Measurements from ENCODE around the gene XRCC6. TPM values are rescaled to one million over a fixed set of nuclear protein-coding genes. Genes with fewer than 3 reads are reported as not detected.

The XRCC6 gene
- total RNA-seq, 1 experiment from 2014 or later = 588 TPM

DNA sequence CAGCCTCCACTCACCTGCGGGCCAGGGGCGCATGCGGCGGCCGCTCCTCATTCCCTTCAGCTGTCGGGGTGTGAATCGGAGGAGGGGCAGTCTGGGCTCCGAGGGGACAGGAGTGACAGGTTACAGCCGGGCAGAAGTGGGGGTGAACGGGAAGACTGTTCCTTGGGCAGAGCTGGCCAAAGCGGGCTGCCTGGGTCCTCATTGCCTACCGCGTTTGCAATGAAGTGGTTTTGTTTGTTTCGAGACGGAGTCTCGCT lies 78.9 kb downstream of the XRCC6 start:
- TF ChIP-seq CEBPB (IDR thresholded peaks at IDR 0.05; ENCODE audit: low read depth) = no peak
- TF ChIP-seq ATF3 (IDR thresholded peaks at IDR 0.05) = no peak
- TF ChIP-seq ZNF274 (IDR thresholded peaks at IDR 0.05; ENCODE audit: low read depth, low read length) = no peak
- no peak for TF ChIP-seq EZH2phosphoT487 (IDR thresholded peaks at IDR 0.05; ENCODE audit: borderline replicate concordance)
- TF ChIP-seq EZH2 (IDR thresholded peaks at IDR 0.05) = no peak
- TF ChIP-seq CBX3 (IDR thresholded peaks at IDR 0.05; ENCODE audit: low read depth) = no peak
- TF ChIP-seq FOSL1 (IDR thresholded peaks at IDR 0.05; ENCODE audit: low read depth) = no peak
- TF ChIP-seq, protein P1, sequence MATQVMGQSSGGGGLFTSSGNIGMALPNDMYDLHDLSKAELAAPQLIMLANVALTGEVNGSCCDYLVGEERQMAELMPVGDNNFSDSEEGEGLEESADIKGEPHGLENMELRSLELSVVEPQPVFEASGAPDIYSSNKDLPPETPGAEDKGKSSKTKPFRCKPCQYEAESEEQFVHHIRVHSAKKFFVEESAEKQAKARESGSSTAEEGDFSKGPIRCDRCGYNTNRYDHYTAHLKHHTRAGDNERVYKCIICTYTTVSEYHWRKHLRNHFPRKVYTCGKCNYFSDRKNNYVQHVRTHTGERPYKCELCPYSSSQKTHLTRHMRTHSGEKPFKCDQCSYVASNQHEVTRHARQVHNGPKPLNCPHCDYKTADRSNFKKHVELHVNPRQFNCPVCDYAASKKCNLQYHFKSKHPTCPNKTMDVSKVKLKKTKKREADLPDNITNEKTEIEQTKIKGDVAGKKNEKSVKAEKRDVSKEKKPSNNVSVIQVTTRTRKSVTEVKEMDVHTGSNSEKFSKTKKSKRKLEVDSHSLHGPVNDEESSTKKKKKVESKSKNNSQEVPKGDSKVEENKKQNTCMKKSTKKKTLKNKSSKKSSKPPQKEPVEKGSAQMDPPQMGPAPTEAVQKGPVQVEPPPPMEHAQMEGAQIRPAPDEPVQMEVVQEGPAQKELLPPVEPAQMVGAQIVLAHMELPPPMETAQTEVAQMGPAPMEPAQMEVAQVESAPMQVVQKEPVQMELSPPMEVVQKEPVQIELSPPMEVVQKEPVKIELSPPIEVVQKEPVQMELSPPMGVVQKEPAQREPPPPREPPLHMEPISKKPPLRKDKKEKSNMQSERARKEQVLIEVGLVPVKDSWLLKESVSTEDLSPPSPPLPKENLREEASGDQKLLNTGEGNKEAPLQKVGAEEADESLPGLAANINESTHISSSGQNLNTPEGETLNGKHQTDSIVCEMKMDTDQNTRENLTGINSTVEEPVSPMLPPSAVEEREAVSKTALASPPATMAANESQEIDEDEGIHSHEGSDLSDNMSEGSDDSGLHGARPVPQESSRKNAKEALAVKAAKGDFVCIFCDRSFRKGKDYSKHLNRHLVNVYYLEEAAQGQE (IDR thresholded peaks at IDR 0.05; ENCODE audit: low read depth) = no peak
- TF ChIP-seq, protein P2, sequence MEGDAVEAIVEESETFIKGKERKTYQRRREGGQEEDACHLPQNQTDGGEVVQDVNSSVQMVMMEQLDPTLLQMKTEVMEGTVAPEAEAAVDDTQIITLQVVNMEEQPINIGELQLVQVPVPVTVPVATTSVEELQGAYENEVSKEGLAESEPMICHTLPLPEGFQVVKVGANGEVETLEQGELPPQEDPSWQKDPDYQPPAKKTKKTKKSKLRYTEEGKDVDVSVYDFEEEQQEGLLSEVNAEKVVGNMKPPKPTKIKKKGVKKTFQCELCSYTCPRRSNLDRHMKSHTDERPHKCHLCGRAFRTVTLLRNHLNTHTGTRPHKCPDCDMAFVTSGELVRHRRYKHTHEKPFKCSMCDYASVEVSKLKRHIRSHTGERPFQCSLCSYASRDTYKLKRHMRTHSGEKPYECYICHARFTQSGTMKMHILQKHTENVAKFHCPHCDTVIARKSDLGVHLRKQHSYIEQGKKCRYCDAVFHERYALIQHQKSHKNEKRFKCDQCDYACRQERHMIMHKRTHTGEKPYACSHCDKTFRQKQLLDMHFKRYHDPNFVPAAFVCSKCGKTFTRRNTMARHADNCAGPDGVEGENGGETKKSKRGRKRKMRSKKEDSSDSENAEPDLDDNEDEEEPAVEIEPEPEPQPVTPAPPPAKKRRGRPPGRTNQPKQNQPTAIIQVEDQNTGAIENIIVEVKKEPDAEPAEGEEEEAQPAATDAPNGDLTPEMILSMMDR (IDR thresholded peaks at IDR 0.05 in 2 of 3, conservative IDR thresholded peaks at IDR 0.05 in 1 of 3; ENCODE audit: borderline replicate concordance in 1 of 3, insufficient read depth in 1 of 3, low read depth in 2 of 3, low read length in 2 of 3) = no peak
- TF ChIP-seq JUND (IDR thresholded peaks at IDR 0.05) = no peak
- TF ChIP-seq, protein P3, sequence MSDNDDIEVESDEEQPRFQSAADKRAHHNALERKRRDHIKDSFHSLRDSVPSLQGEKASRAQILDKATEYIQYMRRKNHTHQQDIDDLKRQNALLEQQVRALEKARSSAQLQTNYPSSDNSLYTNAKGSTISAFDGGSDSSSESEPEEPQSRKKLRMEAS (IDR thresholded peaks at IDR 0.05) = no peak
- TF ChIP-seq, protein P4, sequence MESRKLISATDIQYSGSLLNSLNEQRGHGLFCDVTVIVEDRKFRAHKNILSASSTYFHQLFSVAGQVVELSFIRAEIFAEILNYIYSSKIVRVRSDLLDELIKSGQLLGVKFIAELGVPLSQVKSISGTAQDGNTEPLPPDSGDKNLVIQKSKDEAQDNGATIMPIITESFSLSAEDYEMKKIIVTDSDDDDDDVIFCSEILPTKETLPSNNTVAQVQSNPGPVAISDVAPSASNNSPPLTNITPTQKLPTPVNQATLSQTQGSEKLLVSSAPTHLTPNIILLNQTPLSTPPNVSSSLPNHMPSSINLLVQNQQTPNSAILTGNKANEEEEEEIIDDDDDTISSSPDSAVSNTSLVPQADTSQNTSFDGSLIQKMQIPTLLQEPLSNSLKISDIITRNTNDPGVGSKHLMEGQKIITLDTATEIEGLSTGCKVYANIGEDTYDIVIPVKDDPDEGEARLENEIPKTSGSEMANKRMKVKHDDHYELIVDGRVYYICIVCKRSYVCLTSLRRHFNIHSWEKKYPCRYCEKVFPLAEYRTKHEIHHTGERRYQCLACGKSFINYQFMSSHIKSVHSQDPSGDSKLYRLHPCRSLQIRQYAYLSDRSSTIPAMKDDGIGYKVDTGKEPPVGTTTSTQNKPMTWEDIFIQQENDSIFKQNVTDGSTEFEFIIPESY (IDR thresholded peaks at IDR 0.05; ENCODE audit: extremely low read depth, insufficient replicate concordance, low read length) = no peak
- DNase-seq (ENCODE audit: low read depth, low spot score) = no peak
- Histone ChIP-seq H3K27me3 (ENCODE audit: insufficient read depth, low read length) (no peaks in the 10 kb centered on the region), H3K4me2 (ENCODE audit: low read length) (no peak overlapping the region), H3K36me3 (ENCODE audit: control insufficient read depth in 1 of 2, insufficient read depth in 2 of 2, low read length in 2 of 2) (no peaks in the 10 kb centered on the region), H3K9ac (ENCODE audit: low read length) (no peak overlapping the region), H3K27ac (ENCODE audit: low read depth, low read length) (no peak overlapping the region), H3K9me3 (ENCODE audit: control insufficient read depth in 1 of 2, insufficient read depth in 1 of 2, low read depth in 1 of 2, low read length in 2 of 2) (no peaks in the 10 kb centered on the region), H3K4me1 (ENCODE audit: control insufficient read depth in 1 of 2, insufficient read depth in 2 of 2, low read length in 2 of 2) (peaks cover 3 to 12% of the 10 kb centered on the region in 2 experiments), H3K4me3 (replicated peaks in 1 of 2; ENCODE audit: low read depth in 1 of 2, low read length in 2 of 2) (no peak overlapping the region), H2AFZ (ENCODE audit: low read depth, low read length, poor library complexity, severe bottlenecking) (no peak overlapping the region), H4K20me1 (ENCODE audit: insufficient read depth) (no peaks in the 10 kb centered on the region), H3K9me2 (ENCODE audit: insufficient read depth) (no peaks in the 10 kb centered on the region), H3K79me2 (ENCODE audit: insufficient read depth, low read length) (no peaks in the 10 kb centered on the region)
- POLR2A ChIA-PET = interaction anchor here (3.6 kb wide), 1 partner anchor 11 kb away, joined by 9 read pairs; the partner anchor contains the start of gene SNU13
- intact Hi-C loops (cut with micrococcal nuclease) = no loop called here
- BruUV-seq (replicated peaks) = no TSS peak
- RAD21 ChIA-PET (ENCODE audit: low non-redundant PET in 1 of 2, low total read pairs in 2 of 2, uncharacterized antibody in 2 of 2, unreplicated experiment in 2 of 2) = no interaction called here
- CTCF ChIA-PET = no interaction called here
- ATAC-seq = no peak
